Colonic mucosa (tissue), 4 donors: ENCODE measurements around the gene WWOX. TPM values are rescaled to one million over a fixed set of nuclear protein-coding genes. Genes with fewer than 3 reads are reported as not detected.

Experiments used
- DNase-seq: peaks from one replicate; pipeline ENCODE4 v3.0.0-alpha.2; 2020
- H3K27ac ChIP-seq: fragments of 200-600 bp; one replicate; pipeline ENCODE4 v1.8.0; 2021
- H3K27me3 ChIP-seq: fragments of 200-600 bp; one replicate; pipeline ENCODE4 v1.8.0; 2021
- H3K36me3 ChIP-seq: fragments of 200-600 bp; one replicate; pipeline ENCODE4 v1.8.0; 2021
- H3K4me1 ChIP-seq: fragments of 200-600 bp; one replicate; pipeline ENCODE4 v1.8.0; 2021; ENCODE audit warnings: mild to moderate bottlenecking
- H3K4me3 ChIP-seq: fragments of 200-600 bp; one replicate; pipeline ENCODE4 v1.8.0; 2021
- H3K9ac ChIP-seq, 2 donors: one replicate each; pipeline ENCODE4 v1.7.0; 2013; ENCODE audit warnings: control low read depth in 2 of 2, low read depth in 2 of 2, low read length in 2 of 2
- H3K9me3 ChIP-seq: fragments of 200-600 bp; one replicate; pipeline ENCODE4 v1.8.0; 2021
- intact Hi-C: fragments of 100-400 bp; cut with DNase I; formaldehyde crosslinking; loops from one replicate; pipeline ENCODE4 v1.14.1; 2022
- total RNA-seq, 2 donors: library from RNA; stranded (reverse); fragmentation: NEBNext Ultra II Directional in 1 of 2; extraction: Animal tissue kit (Norgen Biotek cat#: 25700) in 1 of 2; gene quantifications; one replicate each; pipeline ENCODE4 v1.2.1, GENCODE V29; 2021
- TF ChIP-seq, protein P1 (sequence below): fragments of 200-600 bp; IDR thresholded peaks from one replicate; pipeline ENCODE4 v1.8.0; 2022; ENCODE audit warnings: antibody characterized with exemption, mild to moderate bottlenecking
- donor health status: healthy.
- donor health status: DM: no; HTN: no; CAD: no.
- donor health status: DM: no; HTN: no; CAD: no.

The WWOX gene
- total RNA-seq, 2 donors from 2014 or later: 7.2 to 11.0 TPM

GRCh38 chr16:78805556-78805955, 706.1 kb downstream of the WWOX start:
- intact Hi-C loops: no loop called here
- Histone ChIP-seq H3K27ac (no peak overlapping the region), H3K4me3 (no peak overlapping the region), H3K4me1 (no peaks in the 10 kb centered on the region), H3K9me3 (no peaks in the 10 kb centered on the region), H3K9ac (no peak overlapping the region), H3K27me3 (no peaks in the 10 kb centered on the region), H3K36me3 (no peaks in the 10 kb centered on the region)
- no peak for DNase-seq
- TF ChIP-seq, protein P1, sequence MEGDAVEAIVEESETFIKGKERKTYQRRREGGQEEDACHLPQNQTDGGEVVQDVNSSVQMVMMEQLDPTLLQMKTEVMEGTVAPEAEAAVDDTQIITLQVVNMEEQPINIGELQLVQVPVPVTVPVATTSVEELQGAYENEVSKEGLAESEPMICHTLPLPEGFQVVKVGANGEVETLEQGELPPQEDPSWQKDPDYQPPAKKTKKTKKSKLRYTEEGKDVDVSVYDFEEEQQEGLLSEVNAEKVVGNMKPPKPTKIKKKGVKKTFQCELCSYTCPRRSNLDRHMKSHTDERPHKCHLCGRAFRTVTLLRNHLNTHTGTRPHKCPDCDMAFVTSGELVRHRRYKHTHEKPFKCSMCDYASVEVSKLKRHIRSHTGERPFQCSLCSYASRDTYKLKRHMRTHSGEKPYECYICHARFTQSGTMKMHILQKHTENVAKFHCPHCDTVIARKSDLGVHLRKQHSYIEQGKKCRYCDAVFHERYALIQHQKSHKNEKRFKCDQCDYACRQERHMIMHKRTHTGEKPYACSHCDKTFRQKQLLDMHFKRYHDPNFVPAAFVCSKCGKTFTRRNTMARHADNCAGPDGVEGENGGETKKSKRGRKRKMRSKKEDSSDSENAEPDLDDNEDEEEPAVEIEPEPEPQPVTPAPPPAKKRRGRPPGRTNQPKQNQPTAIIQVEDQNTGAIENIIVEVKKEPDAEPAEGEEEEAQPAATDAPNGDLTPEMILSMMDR: no peak

- TF ChIP-seq, protein P1: no peak
- Histone ChIP-seq H3K27me3 (no peaks in the 10 kb centered on the region), H3K9me3 (no peaks in the 10 kb centered on the region), H3K4me1 (no peaks in the 10 kb centered on the region), H3K36me3 (no peaks in the 10 kb centered on the region), H3K27ac (no peak overlapping the region), H3K9ac (no peak overlapping the region), H3K4me3 (no peak overlapping the region)
- no peak for DNase-seq
- intact Hi-C loops: no loop called here
Measured at GRCh38 chr16:78811247-78811646, 711.8 kb downstream of the WWOX start.

- DNase-seq: no peak
- Histone ChIP-seq H3K9ac (no peak overlapping the region), H3K9me3 (no peaks in the 10 kb centered on the region), H3K27me3 (no peaks in the 10 kb centered on the region), H3K36me3 (no peaks in the 10 kb centered on the region), H3K4me3 (no peak overlapping the region), H3K27ac (no peak overlapping the region), H3K4me1 (no peaks in the 10 kb centered on the region)
- intact Hi-C loops: no loop called here
- TF ChIP-seq, protein P1: no peak
Measured at GRCh38 chr16:78812582-78812981, 713.1 kb downstream of the WWOX start.

DNA sequence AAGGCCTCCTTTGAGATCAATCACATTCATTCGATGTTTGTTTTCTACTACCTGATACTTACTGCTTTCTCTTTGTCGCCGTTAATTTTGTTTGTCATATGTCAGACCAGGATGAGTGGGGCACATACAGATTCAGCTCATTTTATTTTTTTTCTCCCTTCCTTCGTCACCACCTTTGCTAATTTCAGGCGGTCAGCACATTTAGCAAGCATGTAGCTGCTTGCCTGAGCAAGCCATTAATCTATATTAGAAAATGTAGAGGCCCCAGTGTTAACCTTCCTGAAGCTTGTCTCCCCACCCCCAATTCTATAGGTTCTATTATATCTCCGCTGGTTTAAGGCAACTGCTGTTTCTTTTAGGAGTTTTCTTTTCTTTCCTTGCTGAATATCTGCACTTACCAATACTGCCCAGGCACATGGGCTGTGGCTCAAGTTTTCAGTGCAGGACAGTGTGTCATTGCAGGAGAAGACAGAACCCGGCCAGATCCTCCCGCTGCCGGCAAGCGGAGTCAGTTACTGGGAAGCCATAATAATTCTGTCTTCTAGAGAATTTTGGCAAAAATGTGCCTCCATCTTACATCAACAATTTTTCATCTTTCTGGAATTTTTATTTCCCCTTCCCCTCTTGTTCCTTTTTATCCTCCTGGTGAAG, 714.3 kb downstream of the WWOX start:
- Histone ChIP-seq H3K4me3 (no peak overlapping the region), H3K9ac (no peak overlapping the region), H3K36me3 (no peaks in the 10 kb centered on the region), H3K27ac (no peak overlapping the region), H3K27me3 (no peaks in the 10 kb centered on the region), H3K9me3 (no peaks in the 10 kb centered on the region), H3K4me1 (no peaks in the 10 kb centered on the region)
- TF ChIP-seq, protein P1: no peak
- DNase-seq: no peak
- intact Hi-C loops: no loop called here

DNA sequence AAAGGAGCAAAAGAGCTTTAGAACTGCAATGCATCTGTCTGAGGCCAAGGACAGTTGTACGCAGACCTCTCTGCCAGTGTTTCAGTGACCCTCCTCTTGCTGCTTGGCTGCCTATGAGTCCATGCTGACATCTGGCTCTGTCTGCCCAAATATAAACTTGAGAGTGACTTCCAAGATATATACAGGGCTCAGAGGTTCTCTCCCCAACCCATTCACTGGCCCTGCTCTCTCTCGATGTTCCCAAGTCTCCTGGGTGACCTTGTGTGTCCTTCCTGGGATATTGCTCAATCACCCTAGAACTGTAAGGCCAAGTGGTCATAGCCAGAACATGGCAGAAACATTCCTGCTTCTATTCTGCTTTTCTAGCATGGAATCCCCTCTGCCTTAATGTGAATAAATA, 716.3 kb downstream of the WWOX start:
- Histone ChIP-seq H3K4me3 (no peak overlapping the region), H3K27me3 (no peaks in the 10 kb centered on the region), H3K4me1 (no peaks in the 10 kb centered on the region), H3K36me3 (no peaks in the 10 kb centered on the region), H3K9me3 (no peaks in the 10 kb centered on the region), H3K9ac (no peak overlapping the region), H3K27ac (no peak overlapping the region)
- DNase-seq: no peak
- TF ChIP-seq, protein P1: no peak
- intact Hi-C loops: no loop called here
